HL-60/S4 treated with phorbol 12-myristate 13-acetate at 8.2 ng/mL for 4 days and 3 days (cell line): Measurements from ENCODE around the gene RBP3.
"Not testable (repeated sequence)": the region's sequence is repeated elsewhere in the genome, so short reads cannot be mapped to it uniquely, and the experiment has no call there.

Source experiments
- in situ Hi-C: fragments of 300-500 bp; cut with MboI; formaldehyde crosslinking; loops from 2 replicates; pipeline ENCODE4 v1.15.0; 2022; ENCODE audit warnings: low sequenced_read_pairs

The RBP3 gene

DNA sequence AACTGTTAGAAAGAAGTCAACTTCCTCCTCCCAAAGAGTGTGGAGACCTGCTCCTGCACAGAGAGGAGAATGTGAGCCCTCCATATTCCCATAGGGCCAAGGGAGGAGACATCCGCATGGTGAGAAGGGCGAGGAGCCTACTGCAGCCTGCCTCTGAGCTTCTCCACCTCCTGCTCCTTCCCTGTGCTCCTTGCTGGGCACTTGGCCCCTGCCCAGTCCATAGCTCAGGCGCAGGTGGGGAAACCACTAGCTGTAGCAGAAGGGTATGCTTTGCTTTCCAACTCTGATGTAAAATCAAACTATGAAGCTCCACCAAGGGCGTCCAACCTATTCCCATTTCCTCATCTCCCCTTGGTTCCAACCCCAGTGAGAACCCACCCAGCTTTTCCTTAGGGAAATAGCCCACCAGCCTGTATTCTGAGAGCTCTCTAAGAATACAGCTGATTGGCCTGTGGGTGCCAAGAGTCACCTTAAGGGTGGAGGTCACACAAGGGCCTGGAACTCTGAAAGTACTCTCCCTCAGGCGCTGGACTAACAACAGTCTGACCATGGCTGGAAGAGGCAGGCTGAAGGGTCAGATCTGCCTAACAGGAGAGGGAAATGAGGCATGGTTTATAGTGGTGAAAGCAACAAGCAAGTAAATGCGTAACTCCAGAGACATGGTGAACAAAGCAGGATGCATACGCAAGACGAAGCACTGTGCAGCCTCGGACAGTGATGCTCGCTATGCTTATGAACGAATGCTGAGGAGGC is 22.0 kb downstream of the RBP3 start:
- in situ Hi-C loops = no loop called here

DNA sequence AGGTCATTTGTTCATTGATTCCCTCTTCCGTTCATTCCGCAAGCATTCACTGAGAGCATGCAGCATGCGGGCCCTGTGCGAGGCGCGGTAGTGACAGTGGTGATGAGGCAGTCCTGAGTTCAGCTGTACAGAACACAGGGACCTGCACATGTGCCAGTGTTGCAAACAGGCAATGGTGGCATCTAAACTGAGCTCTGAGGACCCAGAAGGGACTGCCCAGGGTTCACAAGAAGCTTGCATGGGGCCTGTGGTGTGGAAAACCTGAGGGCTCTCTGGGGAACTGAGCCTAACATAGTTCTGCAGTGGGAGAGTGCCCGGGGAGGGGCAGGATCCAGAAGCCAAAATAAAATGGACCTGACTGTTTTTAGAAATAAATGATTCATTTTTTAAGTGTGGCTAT is 22.7 kb downstream of the RBP3 start:
- in situ Hi-C loops = no loop called here

GRCh38 chr10:47371629-47372485 is 23.7 kb downstream of the RBP3 start:
- in situ Hi-C loops = no loop called here

DNA sequence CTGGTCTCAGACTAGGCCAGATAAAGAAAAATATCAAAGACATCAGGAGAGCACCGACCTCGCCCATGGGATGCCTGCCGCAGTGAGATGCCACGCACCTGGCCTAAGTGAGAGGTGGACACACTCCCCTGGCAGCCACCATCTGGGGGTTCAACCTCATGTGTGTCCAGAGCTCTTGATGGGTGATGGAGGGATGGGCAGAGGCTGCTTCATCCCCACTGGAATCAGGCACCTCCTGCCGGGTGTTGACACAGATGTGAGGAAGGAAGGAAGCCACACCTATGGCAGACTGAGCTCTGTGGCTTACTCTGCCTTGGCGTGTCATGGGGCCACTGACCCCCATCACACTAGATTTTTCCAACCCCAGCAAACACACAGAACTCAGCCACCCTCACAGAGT is 24.6 kb downstream of the RBP3 start:
- in situ Hi-C loops = no loop called here

DNA sequence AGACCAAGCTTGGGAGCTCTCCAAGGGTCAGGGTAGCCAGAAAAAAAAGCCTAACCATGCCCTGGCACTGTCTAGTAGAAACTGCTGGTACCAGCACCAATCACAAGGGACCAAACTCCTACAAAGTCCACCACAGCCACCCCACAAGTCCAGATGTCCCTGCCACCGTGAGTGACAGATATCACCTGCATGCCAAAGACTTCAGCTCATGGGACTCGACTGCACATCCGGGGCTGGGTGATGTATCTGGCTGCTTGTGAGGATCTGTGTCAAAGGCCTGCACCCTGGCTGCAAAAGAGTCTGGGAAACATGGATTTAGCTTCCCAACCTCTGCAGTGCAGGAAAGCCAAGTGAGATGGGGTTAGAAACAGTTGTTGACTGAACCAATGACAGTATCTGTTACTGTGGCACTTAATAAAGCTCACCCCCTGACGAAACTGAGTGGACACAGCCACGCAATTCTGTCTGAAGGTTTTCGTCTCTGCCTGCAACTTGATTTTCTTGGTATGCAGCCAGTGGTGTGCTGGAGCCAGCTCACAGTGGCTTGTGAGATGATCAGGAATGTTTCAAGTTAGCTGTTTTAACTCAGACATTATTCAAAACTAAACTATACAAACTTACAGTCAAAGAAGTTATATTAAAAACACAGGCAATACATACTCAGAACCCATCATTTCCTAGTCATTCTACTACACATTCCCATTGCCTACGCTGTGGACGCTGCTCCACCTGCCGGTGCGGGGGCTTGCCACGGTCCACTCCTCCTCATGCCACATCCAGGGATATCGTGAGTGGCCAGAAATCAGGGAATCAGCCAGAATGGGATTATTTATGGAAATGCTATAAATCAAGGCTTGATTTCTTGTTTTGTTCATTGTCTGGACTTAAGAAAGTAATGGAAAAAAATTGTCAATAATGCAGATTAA is 26.7 kb downstream of the RBP3 start:
- in situ Hi-C loops = no loop called here

- in situ Hi-C loops = no loop called here
These were observed 28.5 kb downstream of the RBP3 start for GRCh38 chr10:47376522-47377220.

DNA sequence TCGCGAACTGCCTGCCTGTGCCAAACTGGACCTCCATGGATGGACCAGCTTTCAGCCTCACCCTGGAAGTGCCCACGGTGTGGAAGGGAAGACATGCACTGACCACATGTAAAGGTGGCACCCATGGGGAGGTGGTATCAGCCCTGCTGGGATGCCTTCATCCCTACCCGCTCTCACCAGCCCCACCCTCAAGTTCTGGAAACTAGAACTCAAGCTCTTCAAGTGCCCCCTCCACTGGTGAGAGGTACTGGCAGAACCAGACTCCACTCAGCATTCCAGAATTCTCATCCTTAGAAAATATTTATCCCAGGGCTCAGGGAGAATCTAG is 30.0 kb downstream of the RBP3 start:
- in situ Hi-C loops = no loop called here

- in situ Hi-C loops = no loop called here
These were observed 30.7 kb downstream of the RBP3 start for GRCh38 chr10:47378606-47379444.

- in situ Hi-C loops = no loop called here
These were observed 31.3 kb downstream of the RBP3 start for GRCh38 chr10:47379445-47379785.

DNA sequence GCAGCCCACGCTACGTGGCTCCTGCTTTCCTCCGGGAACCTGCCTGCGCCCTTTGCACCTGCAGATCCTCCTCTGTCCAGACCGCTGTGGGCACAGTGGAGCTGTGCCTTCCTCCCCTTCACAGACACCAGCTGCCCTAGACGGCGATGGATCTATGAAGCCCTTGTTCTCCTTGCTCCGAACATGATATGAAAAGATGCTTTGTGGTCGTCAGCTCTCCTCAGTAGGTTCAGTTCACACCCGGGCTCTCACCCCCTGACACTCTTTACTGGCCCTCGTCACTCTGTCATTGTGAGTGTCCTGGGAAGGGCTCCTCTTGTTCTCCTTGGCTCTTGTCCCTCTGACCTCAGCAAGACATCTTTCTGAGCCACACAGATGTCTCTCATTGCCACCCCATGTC is 31.7 kb downstream of the RBP3 start:
- in situ Hi-C loops = loop anchor here (5.0 kb wide), 2 partner anchors 1098 to 1273 kb away; no protein-coding TSS in a partner anchor

DNA sequence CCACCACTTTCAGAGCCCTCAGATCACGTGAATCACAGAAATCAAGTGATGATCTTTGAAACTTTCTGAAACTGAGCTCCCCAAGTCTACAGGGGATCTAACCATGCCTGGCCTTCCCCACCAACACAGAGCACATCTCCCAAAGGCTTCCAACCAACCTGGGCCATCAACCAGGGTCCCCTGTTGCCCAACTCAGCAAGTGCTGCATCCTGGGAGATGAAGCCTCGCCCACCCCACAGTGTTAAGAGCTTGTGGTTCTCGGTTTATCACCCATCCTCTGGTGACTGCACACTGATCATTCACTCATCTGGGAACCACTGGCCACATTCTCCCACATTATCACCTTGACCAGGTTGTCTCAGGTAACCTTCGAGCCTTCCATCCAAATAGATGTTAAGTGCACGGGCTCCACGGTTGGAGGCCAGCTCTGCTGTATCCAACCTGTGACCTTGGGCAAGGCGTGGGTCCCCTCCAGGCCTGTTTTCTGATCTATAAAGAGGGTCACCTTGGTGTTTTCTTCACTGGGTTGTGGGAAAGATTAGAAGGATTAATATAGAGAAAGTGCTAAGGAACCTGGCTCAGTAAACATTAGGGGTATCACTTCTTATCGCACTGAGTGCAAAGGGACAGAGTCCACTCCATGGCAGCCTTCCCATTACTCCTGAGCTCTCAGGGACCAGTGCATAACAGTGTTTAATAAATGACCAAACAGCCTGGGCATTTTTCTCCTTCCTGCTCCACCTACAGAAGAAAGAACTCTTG is 32.4 kb downstream of the RBP3 start:
- in situ Hi-C loops = loop anchor here (5.0 kb wide), 2 partner anchors 1098 to 1273 kb away; no protein-coding TSS in a partner anchor

DNA sequence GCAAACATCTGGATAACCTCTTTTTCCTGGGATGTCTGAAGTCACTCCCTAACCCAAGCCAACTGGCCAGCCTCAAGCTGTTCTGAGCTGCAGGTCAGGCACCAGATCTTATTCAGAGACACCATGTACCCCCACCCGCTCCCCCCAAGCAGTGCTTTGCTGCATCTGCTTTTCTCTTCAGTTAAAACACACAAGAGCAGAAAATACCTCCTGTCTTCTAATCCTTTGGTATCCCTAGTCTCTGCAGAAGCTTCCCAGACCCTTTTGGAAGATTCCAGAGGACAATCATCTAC is 32.9 kb downstream of the RBP3 start:
- in situ Hi-C loops = loop anchor here (5.0 kb wide), 2 partner anchors 1099 to 1274 kb away; no protein-coding TSS in a partner anchor

- in situ Hi-C loops = loop anchor here (5.0 kb wide), 2 partner anchors 1099 to 1274 kb away; no protein-coding TSS in a partner anchor
These were observed 33.5 kb downstream of the RBP3 start for GRCh38 chr10:47381427-47382379.

DNA sequence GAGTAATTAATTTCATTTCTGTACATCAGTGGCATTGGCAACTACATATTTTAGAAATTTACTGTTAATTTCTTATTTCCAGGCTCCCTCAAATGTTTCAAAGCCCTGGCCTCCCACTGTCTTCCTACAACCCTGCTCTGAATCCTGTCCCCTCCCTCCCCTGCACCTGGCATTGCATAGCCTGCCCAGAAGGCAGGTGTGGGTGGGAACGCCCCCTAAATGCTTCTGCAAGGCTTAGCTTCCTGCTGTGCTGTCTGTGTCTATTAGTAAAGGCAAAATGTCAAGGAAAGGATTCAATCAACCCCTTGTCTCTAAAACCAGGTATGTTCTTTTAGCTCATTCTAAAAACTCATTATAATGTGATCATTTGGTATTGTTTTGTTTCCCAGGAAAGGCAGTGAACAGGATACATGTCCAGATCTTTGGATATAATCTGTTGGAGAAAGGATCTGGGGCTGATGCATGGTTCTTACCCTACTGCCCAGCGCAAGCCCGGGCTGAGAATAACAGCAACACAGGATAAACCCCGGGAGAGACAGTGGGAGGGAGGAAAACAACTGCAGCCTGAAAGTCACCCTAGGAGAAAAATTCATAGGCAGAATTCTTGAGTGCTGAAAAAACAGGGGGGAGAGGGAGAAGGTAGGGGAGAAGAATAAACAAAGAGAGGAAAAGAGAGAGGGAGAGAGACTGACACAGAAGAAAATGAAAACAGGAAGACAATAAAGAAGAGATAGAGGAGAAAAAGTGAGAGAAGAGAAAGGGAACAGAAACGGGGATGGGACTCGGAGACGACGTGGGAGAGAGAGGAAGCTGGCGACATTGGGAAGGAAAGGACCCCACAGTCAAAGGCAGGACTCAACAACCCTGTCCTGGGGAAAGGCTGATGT is 35.3 kb downstream of the RBP3 start:
- in situ Hi-C loops = loop anchor here (5.0 kb wide), 2 partner anchors 1101 to 1276 kb away; no protein-coding TSS in a partner anchor

- in situ Hi-C loops = loop anchor here (5.0 kb wide), 2 partner anchors 1102 to 1277 kb away; no protein-coding TSS in a partner anchor
These were observed 36.2 kb downstream of the RBP3 start, which contains the start of gene ZNF488 for GRCh38 chr10:47384148-47384921. ZNF488 (minus strand) TSS chr10:47384293; CDS start chr10:47368829, 15,464 bp downstream.

GRCh38 chr10:47386104-47386503 is 37.9 kb downstream of the RBP3 start:
- in situ Hi-C loops = not testable (repeated sequence)
